Gastroesophageal sphincter (tissue), 3 donors: ENCODE results near the gene CD48.

ENCODE experiments used
- CTCF ChIP-seq, 4 experiments: fragments of 200-600 bp in 2 of 4; fragments of 450-650 bp in 2 of 4; sonication (generic) in 1 of 4; IDR thresholded peaks; one replicate each; pipeline ENCODE4 v1.5.1; 2017 to 2019; ENCODE audit warnings: antibody characterized with exemption in 4 of 4, mild to moderate bottlenecking in 2 of 4, moderate library complexity in 2 of 4
- EP300 ChIP-seq: sonication (generic); formaldehyde crosslinking; IDR thresholded peaks from one replicate; pipeline ENCODE4 v1.6.1; 2017; ENCODE audit warnings: antibody characterized with exemption, mild to moderate bottlenecking

DNA sequence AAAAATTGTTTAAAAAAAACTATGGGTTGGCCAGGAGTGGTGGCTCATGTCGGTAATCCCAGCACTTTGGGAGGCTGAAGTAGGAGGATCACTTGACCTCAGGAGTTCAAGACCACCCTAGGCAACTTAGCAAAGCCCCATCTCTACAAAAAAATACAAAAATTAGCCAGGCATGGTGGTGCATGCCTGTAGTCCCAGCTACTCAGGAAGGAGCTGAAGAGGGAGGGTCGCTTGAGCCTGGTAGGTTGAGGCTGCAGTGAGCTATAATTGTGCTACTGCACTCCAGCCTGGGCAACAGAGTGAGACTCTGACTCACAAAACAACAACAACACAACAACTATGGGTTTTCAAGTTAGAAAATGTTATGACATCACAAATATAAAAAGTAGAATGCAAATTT is 43.8 kb upstream of the CD48 start:
- TF ChIP-seq CTCF (IDR thresholded peaks at IDR 0.05) (no peak), EP300 (no peak)
